Loucy (cell line): ENCODE data around the gene UBA5.

Experiments
- H2AFZ ChIP-seq: fragments of 200-600 bp; sonication (generic); 2 replicates; pipeline ENCODE4 v1.6.0; 2016; ENCODE audit warnings: antibody characterized with exemption, mild to moderate bottlenecking, low read length, moderate library complexity
- H3F3A ChIP-seq: fragments of 200-600 bp; 2 replicates; pipeline ENCODE4 v1.6.0; 2016; ENCODE audit warnings: antibody characterized with exemption, low read depth, mild to moderate bottlenecking
- H3K27me3 ChIP-seq: fragments of 200-600 bp; sonication (generic); 2 replicates; pipeline ENCODE4 v1.6.1; 2014; ENCODE audit warnings: low read length, mild to moderate bottlenecking; ENCODE audit not compliant: insufficient read depth, poor library complexity, severe bottlenecking
- H3K36me3 ChIP-seq: fragments of 200-600 bp; sonication (generic); 2 replicates; pipeline ENCODE4 v1.6.1; 2016; ENCODE audit warnings: low read length; ENCODE audit not compliant: insufficient read depth
- H3K4me1 ChIP-seq: fragments of 200-600 bp; sonication (generic); 2 replicates; pipeline ENCODE4 v1.5.1; 2014; ENCODE audit warnings: low read length, mild to moderate bottlenecking; ENCODE audit not compliant: insufficient read depth, poor library complexity, severe bottlenecking
- H3K4me2 ChIP-seq: fragments of 200-600 bp; sonication (generic); 2 replicates; pipeline ENCODE4 v1.6.0; 2014; ENCODE audit warnings: antibody characterized with exemption, low read length, low read depth, mild to moderate bottlenecking; ENCODE audit not compliant: poor library complexity, severe bottlenecking
- H3K4me3 ChIP-seq: fragments of 200-600 bp; sonication (generic); 2 replicates; pipeline ENCODE4 v1.5.1; 2014; ENCODE audit warnings: low read length, mild to moderate bottlenecking, mixed read lengths; ENCODE audit not compliant: poor library complexity, severe bottlenecking
- H3K79me2 ChIP-seq: fragments of 200-600 bp; sonication (generic); 2 replicates; pipeline ENCODE4 v1.6.1; 2014; ENCODE audit warnings: low read length; ENCODE audit not compliant: insufficient read depth
- H3K9ac ChIP-seq: fragments of 200-600 bp; sonication (generic); 2 replicates; pipeline ENCODE4 v1.6.0; 2014; ENCODE audit warnings: mild to moderate bottlenecking, low read depth, low read length, moderate library complexity; ENCODE audit not compliant: poor library complexity, severe bottlenecking
- H3K9me2 ChIP-seq: fragments of 200-600 bp; sonication (generic); replicated peaks from 2 replicates; pipeline ENCODE4 v1.6.1; 2016; ENCODE audit warnings: low read depth, low read length, mixed read lengths
- H3K9me3 ChIP-seq: fragments of 200-600 bp; sonication (generic); 2 replicates; pipeline ENCODE4 v1.6.1; 2014; ENCODE audit warnings: mild to moderate bottlenecking, antibody characterized with exemption, low read length, low read depth; ENCODE audit not compliant: insufficient read depth
- H4K20me1 ChIP-seq: fragments of 200-600 bp; sonication (generic); 2 replicates; pipeline ENCODE4 v1.6.0; 2014; ENCODE audit warnings: antibody characterized with exemption, low read length, mild to moderate bottlenecking; ENCODE audit not compliant: insufficient read depth, poor library complexity, severe bottlenecking
- CTCF ChIP-seq: fragments of 200-600 bp; sonication (generic); conservative IDR thresholded peaks from 2 replicates; pipeline ENCODE4 v1.5.1; 2014; ENCODE audit warnings: mild to moderate bottlenecking, antibody characterized with exemption, low read length
- EZH2phosphoT487 ChIP-seq: fragments of 200-600 bp; IDR thresholded peaks from 2 replicates; pipeline ENCODE4 v1.6.1; 2018; ENCODE audit warnings: antibody characterized with exemption, mild to moderate bottlenecking, moderate library complexity, borderline replicate concordance

UBA5 gene

GRCh38 chr3:132721479-132722164 lies 61.5 kb downstream of the UBA5 start:
- H3K4me3 ChIP-seq = peak overlapping the region; percentile 95
- peaks cover 24% of the 10 kb centered on the region for H3K79me2 ChIP-seq
- H3K27me3 ChIP-seq = no peaks in the 10 kb centered on the region
- no peaks in the 10 kb centered on the region for H3F3A ChIP-seq
- peaks cover 40% of the 10 kb centered on the region for H3K4me1 ChIP-seq
- no peaks in the 10 kb centered on the region for H3K36me3 ChIP-seq
- TF ChIP-seq EZH2phosphoT487 = no peak
- no peak for TF ChIP-seq CTCF
- H3K9me3 ChIP-seq = no peaks in the 10 kb centered on the region
- peaks cover 16% of the 10 kb centered on the region for H4K20me1 ChIP-seq
- no peaks in the 10 kb centered on the region for H3K9me2 ChIP-seq
- H3K4me2 ChIP-seq = peak overlapping the region; percentile 99
- peak overlapping the region; percentile 93; the same call in 1 of the 2 replicates for H2AFZ ChIP-seq
- H3K9ac ChIP-seq = peak overlapping the region; percentile 85

GRCh38 chr3:132722165-132723023 lies 62.3 kb downstream of the UBA5 start, which contains the start of gene NPHP3:
TSS of gene NPHP3 (minus strand) at chr3:132722409. CDS start at chr3:132722355, 54 bp downstream.
- Histone ChIP-seq H3K79me2 (peaks cover 24% of the 10 kb centered on the region), H4K20me1 (peaks cover 16% of the 10 kb centered on the region), H3K27me3 (no peaks in the 10 kb centered on the region), H3K4me3 (peak within 1 kb of the TSS; percentile 95), H3K4me1 (peaks cover 33% of the 10 kb centered on the region), H3K4me2 (peak within 1 kb of the TSS; percentile 99), H3K9ac (peak within 1 kb of the TSS; percentile 85), H3F3A (no peaks in the 10 kb centered on the region), H3K36me3 (no peaks in the 10 kb centered on the region), H3K9me2 (no peaks in the 10 kb centered on the region), H3K9me3 (no peaks in the 10 kb centered on the region), H2AFZ (peak within 1 kb of the TSS; percentile 95)
- TF ChIP-seq EZH2phosphoT487 = no peak
- TF ChIP-seq CTCF = no peak

GRCh38 chr3:132723024-132723950 lies 63.2 kb downstream of the UBA5 start:
- H3K27me3 ChIP-seq = no peaks in the 10 kb centered on the region
- peak overlapping the region; percentile 95 for H2AFZ ChIP-seq
- H3K9ac ChIP-seq = peak overlapping the region; percentile 73
- no peaks in the 10 kb centered on the region for H3K9me2 ChIP-seq
- H3K36me3 ChIP-seq = no peaks in the 10 kb centered on the region
- peak overlapping the region; percentile 79 for H3K4me3 ChIP-seq
- no peaks in the 10 kb centered on the region for H3K9me3 ChIP-seq
- H3K4me1 ChIP-seq = peaks cover 31% of the 10 kb centered on the region
- peak overlapping the region; percentile 77 for H3K4me2 ChIP-seq
- no peaks in the 10 kb centered on the region for H3F3A ChIP-seq
- H3K79me2 ChIP-seq = peaks cover 24% of the 10 kb centered on the region
- H4K20me1 ChIP-seq = peaks cover 16% of the 10 kb centered on the region
- no peak for TF ChIP-seq EZH2phosphoT487
- TF ChIP-seq CTCF = no peak
